CD4-positive, alpha-beta T cell treated with Interleukin-21 for 1 hour (primary cell): Measurements from ENCODE around the gene PLB1.

ENCODE experiments used
- DNase-seq: peaks from one replicate; pipeline ENCODE4 v3.0.0-alpha.2; 2020

The PLB1 gene

GRCh38 chr2:28495551-28496250, at the start of gene PLB1:
Gene PLB1, plus strand, starts transcription at chr2:28496060. Its CDS starts 55 bp downstream, at chr2:28496115.
- no peak for DNase-seq

GRCh38 chr2:28446531-28446930, 49.3 kb upstream of the PLB1 start:
- DNase-seq, result no peak

GRCh38 chr2:28447086-28447485, 48.8 kb upstream of the PLB1 start:
- no peak for DNase-seq

GRCh38 chr2:28447943-28448792, 47.7 kb upstream of the PLB1 start:
- peak; percentile 17 for DNase-seq

GRCh38 chr2:28448793-28449100, 47.1 kb upstream of the PLB1 start:
- DNase-seq, result no peak

GRCh38 chr2:28449126-28449487, 46.8 kb upstream of the PLB1 start:
- DNase-seq, result no peak

GRCh38 chr2:28449488-28450395, 46.1 kb upstream of the PLB1 start:
- no peak for DNase-seq

GRCh38 chr2:28450901-28451565, 44.8 kb upstream of the PLB1 start:
- no peak for DNase-seq

GRCh38 chr2:28451793-28452533, 43.9 kb upstream of the PLB1 start:
- DNase-seq, result no peak

GRCh38 chr2:28452534-28453081, 43.3 kb upstream of the PLB1 start:
- DNase-seq, result peak; percentile 74

- no peak for DNase-seq
These were observed 42.5 kb upstream of the PLB1 start for GRCh38 chr2:28453396-28453795.

- DNase-seq, result no peak
These were observed 41.6 kb upstream of the PLB1 start for GRCh38 chr2:28454016-28454930.

GRCh38 chr2:28457237-28457636, 38.6 kb upstream of the PLB1 start:
- DNase-seq, result no peak

GRCh38 chr2:28461056-28461455, 34.8 kb upstream of the PLB1 start:
- DNase-seq, result no peak

- DNase-seq, result no peak
These were observed 33.7 kb upstream of the PLB1 start for GRCh38 chr2:28462122-28462521.

GRCh38 chr2:28463211-28463816, 32.5 kb upstream of the PLB1 start:
- DNase-seq, result no peak

- no peak for DNase-seq
These were observed 32.0 kb upstream of the PLB1 start for GRCh38 chr2:28463893-28464292.

GRCh38 chr2:28465148-28465885, 30.5 kb upstream of the PLB1 start:
- no peak for DNase-seq

GRCh38 chr2:28469304-28469703, 26.6 kb upstream of the PLB1 start:
- DNase-seq, result no peak
